A673 (cell line): ENCODE measurements around the gene SLC38A9. TPM values are rescaled to one million over a fixed set of nuclear protein-coding genes. Genes with fewer than 3 reads are reported as not detected.
A peak's percentile ranks its signal among the peaks of the same experiment; 100 is the strongest.
"Not testable (repeated sequence)": the region's sequence is repeated elsewhere in the genome, so short reads cannot be mapped to it uniquely, and the experiment has no call there.

Experiments
- Bru-seq: library from RNA; stranded (reverse); fragments of 400-500 nt; gene quantifications from one replicate; lab custom pipeline; 2021; lab: Mats Ljungman, UMichigan
- BruChase-seq, 2 experiments: library from RNA; stranded (reverse); fragments of 400-500 nt; gene quantifications; one replicate each; lab custom pipeline; 2021; lab: Mats Ljungman, UMichigan
- BruUV-seq: library from RNA; stranded (reverse); fragments of 400-500 nt; replicated peaks from 2 replicates; lab custom pipeline; 2021; lab: Mats Ljungman, UMichigan
- CTCF ChIA-PET: fragments of 300-600 bp; sonication (Branson Sonifier 250); formaldehyde crosslinking; loops from one replicate; lab custom pipeline; 2022; ENCODE audit warnings: antibody characterized with exemption; lab: Charles Lee
- POLR2A ChIA-PET: fragments of 300-600 bp; sonication (Branson Sonifier 250); formaldehyde crosslinking; loops from one replicate; lab custom pipeline; 2022; ENCODE audit warnings: antibody characterized with exemption; ENCODE audit not compliant: low non-redundant PET; lab: Charles Lee
- DNase-seq: peaks from one replicate; pipeline ENCODE4 v3.0.0-alpha.2; 2015; ENCODE audit warnings: low spot score
- H3K27ac ChIP-seq: fragments of 200-600 bp; sonication (generic); 2 replicates; pipeline ENCODE4 v1.5.1; 2016; ENCODE audit warnings: mixed run types, low read depth, mild to moderate bottlenecking, mixed read lengths, antibody characterized with exemption, low read length; ENCODE audit not compliant: poor library complexity, severe bottlenecking
- H3K27me3 ChIP-seq: fragments of 200-600 bp; sonication (generic); replicated peaks from 2 replicates; pipeline ENCODE4 v1.6.1; 2017; ENCODE audit warnings: mixed run types, low read depth, mild to moderate bottlenecking, mixed read lengths, antibody characterized with exemption, low read length; ENCODE audit not compliant: insufficient read depth, poor library complexity
- H3K36me3 ChIP-seq: fragments of 200-600 bp; sonication (generic); 2 replicates; pipeline ENCODE4 v1.6.1; 2016; ENCODE audit warnings: mixed run types, mild to moderate bottlenecking, mixed read lengths, antibody characterized with exemption, low read length; ENCODE audit not compliant: insufficient read depth, poor library complexity, severe bottlenecking
- H3K4me1 ChIP-seq: fragments of 200-600 bp; sonication (generic); 2 replicates; pipeline ENCODE4 v1.6.1; 2017; ENCODE audit warnings: mixed run types, mild to moderate bottlenecking, mixed read lengths, antibody characterized with exemption, low read length; ENCODE audit not compliant: insufficient read depth, poor library complexity, severe bottlenecking
- H3K4me3 ChIP-seq: fragments of 200-600 bp; sonication (generic); 2 replicates; pipeline ENCODE4 v1.5.1; 2016; ENCODE audit warnings: low read depth, mixed run types, mild to moderate bottlenecking, mixed read lengths, low read length; ENCODE audit not compliant: poor library complexity, severe bottlenecking
- H3K9me3 ChIP-seq: fragments of 200-600 bp; sonication (generic); 2 replicates; pipeline ENCODE4 v1.6.1; 2016; ENCODE audit warnings: mixed run types, low read depth, mild to moderate bottlenecking, mixed read lengths, antibody characterized with exemption, low read length; ENCODE audit not compliant: poor library complexity, severe bottlenecking
- CTCF ChIP-seq: fragments of 300-800, 200-600 bp; sonication (generic); conservative IDR thresholded peaks from 2 replicates; pipeline ENCODE4 v1.5.1; 2017; ENCODE audit warnings: low read depth, mild to moderate bottlenecking, antibody characterized with exemption, low read length, moderate library complexity, mixed read lengths
- EZH2 ChIP-seq: fragments of 200-600 bp; sonication (generic); IDR thresholded peaks from 2 replicates; pipeline ENCODE4 v1.6.1; 2017; ENCODE audit warnings: borderline replicate concordance, low read depth, mild to moderate bottlenecking, mixed read lengths, antibody characterized with exemption, low read length; ENCODE audit not compliant: poor library complexity, severe bottlenecking
- intact Hi-C: fragments of 100-400 bp; cut with micrococcal nuclease; formaldehyde crosslinking; loops from one replicate; pipeline ENCODE4 v1.10.0; 2022; ENCODE audit not compliant: unreplicated experiment
- long read RNA-seq: library from polyadenylated mRNA; stranded (forward); transcript quantifications from one replicate; pipeline ENCODE4 v2.0.0, GENCODE V29; 2022
- total RNA-seq: library from RNA; stranded (reverse); gene quantifications from 2 replicates; pipeline ENCODE4 v1.2.3, GENCODE V29; 2021

Gene SLC38A9, protein sequence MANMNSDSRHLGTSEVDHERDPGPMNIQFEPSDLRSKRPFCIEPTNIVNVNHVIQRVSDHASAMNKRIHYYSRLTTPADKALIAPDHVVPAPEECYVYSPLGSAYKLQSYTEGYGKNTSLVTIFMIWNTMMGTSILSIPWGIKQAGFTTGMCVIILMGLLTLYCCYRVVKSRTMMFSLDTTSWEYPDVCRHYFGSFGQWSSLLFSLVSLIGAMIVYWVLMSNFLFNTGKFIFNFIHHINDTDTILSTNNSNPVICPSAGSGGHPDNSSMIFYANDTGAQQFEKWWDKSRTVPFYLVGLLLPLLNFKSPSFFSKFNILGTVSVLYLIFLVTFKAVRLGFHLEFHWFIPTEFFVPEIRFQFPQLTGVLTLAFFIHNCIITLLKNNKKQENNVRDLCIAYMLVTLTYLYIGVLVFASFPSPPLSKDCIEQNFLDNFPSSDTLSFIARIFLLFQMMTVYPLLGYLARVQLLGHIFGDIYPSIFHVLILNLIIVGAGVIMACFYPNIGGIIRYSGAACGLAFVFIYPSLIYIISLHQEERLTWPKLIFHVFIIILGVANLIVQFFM
- 21.0 and 22.1 TPM in 2 replicates for total RNA-seq
- percentile 63 among the genes with signal in this experiment for Bru-seq, nascent RNA
- percentile 64 among the genes with signal in this experiment for BruChase-seq, experiment 1, labeled RNA remaining after a 2-hour chase
- BruChase-seq, experiment 2, labeled RNA remaining after a 6-hour chase: percentile 57 among the genes with signal in this experiment
- long read RNA-seq, partial matches to known transcripts: 2 of 13 reads
- long read RNA-seq, other reads (novel, unspliced or antisense): 8 of 13 reads

DNA sequence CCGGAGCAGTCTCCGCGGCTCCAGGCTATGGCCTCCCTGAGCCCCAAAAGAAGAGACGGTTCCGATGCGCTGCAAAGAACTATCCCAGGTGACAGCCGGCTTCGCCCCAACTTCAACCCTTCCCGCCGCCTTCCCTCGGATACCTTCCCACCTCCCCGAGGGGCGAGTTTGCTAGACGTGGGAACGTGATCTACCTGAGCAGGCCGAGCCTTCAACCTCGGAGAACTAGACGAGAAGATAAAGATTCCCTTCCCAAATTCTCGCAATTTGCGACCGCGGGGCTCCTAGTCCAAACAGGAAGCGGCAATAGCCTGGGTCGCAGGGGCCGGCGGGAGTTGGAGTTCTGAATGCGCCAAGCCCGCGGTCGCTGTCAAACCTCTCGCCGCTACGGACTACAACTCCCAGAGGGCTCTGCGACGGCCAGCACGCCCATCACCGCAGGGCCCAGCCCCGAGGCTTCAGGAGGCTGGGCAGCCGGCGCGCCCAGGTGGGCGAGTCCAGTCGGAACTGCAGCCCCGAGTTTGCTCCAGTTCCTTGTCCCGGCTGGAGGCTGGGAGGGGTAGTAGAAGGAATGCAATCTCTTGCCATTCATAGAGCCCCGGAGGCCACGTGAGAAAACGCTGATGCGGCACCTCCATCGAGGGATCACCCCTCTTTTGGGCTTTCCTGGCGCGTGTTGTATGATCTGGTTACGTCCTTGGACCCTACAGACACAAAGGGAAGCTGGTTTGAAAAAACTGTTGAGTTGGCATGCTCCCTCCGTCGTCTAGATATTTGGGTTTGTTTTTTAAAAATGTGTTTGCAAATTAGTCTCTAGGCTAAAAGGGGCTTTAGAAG lies at the start of gene SLC38A9:
Gene SLC38A9 (minus strand): TSS at position 302 of the 837 bp plus-strand sequence. CDS start 14,366 bp downstream, outside the sequence.
- Histone ChIP-seq H3K4me3 (peak within 1 kb of the TSS; percentile 79), H3K9me3 (no peaks in the 10 kb centered on the region), H3K4me1 (no peaks in the 10 kb centered on the region), H3K36me3 (no peaks in the 10 kb centered on the region), H3K27ac (peak within 1 kb of the TSS; percentile 50), H3K27me3 (no peaks in the 10 kb centered on the region)
- TF ChIP-seq EZH2 (no peak), CTCF (no peak)
- intact Hi-C loops: no loop called here
- BruUV-seq: no TSS peak
- ChIA-PET CTCF (no interaction called here), POLR2A (no interaction called here)
- peak; percentile 96 for DNase-seq

- DNase-seq, H3K27me3 ChIP-seq, CTCF ChIA-PET, POLR2A ChIA-PET, H3K36me3 ChIP-seq, intact Hi-C loops, BruUV-seq, H3K4me3 ChIP-seq, H3K4me1 ChIP-seq, H3K27ac ChIP-seq, H3K9me3 ChIP-seq: not testable (repeated sequence)
Observed at GRCh38 chr5:55761721-55762120, 49.6 kb upstream of the SLC38A9 start.

DNA sequence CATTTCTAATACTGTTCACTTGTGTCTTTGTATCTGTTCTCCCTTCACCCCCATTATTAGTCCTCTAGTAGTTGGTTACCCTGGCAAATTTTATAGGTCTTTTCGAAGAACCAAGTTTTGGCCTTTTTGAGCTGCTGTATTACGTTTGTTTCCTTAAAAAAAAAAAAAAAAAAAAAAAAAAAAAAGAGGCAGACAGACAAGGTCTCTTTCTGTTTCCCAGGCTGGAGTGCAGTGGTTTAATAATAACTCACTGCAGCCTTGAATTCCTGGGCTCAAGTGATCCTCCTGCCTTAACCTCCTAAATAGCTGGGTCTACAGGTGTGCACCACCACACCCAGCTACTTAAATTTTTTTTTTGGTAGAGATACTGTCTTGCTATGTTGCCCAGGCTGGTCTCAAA lies 46.6 kb upstream of the SLC38A9 start:
- Histone ChIP-seq H3K9me3 (no peaks in the 10 kb centered on the region), H3K27ac (no peak overlapping the region), H3K27me3 (peaks cover 7% of the 10 kb centered on the region), H3K36me3 (no peaks in the 10 kb centered on the region), H3K4me1 (no peaks in the 10 kb centered on the region), H3K4me3 (no peak overlapping the region)
- no TSS peak for BruUV-seq
- POLR2A ChIA-PET: no interaction called here
- TF ChIP-seq CTCF (no peak), EZH2 (no peak)
- intact Hi-C loops: no loop called here
- CTCF ChIA-PET: no interaction called here
- DNase-seq: no peak
